GM12878 (cell line): ENCODE data around the gene PRDM16. TPM values are rescaled to one million over a fixed set of nuclear protein-coding genes. Genes with fewer than 3 reads are reported as not detected.

ENCODE experiments used
- ATAC-seq: fragments of 200-7000 bp; cut with Tn5 transposase; 3 replicates; pipeline ENCODE4 v1.9.1; 2020; ENCODE audit warnings: mild to moderate bottlenecking, moderate library complexity
- BruUV-seq: library from RNA; stranded (reverse); fragments of 400-500 nt; replicated peaks from 2 replicates; lab custom pipeline; 2021; lab: Mats Ljungman, UMichigan
- CTCF ChIA-PET: fragments of 300-600 bp; sonication (Branson Sonifier 250); formaldehyde crosslinking; extraction: SDS; loops from one replicate; lab custom pipeline; 2021; ENCODE audit warnings: inconsistent platforms; lab: Yijun Ruan, JAX
- POLR2A ChIA-PET: fragments of 350-600 bp; formaldehyde crosslinking; extraction: SDS; loops from one replicate; lab custom pipeline; 2021; ENCODE audit warnings: inconsistent platforms; lab: Charles Lee
- RAD21 ChIA-PET: fragments of 300-600 bp; sonication (Branson Sonifier 250); formaldehyde crosslinking; loops from one replicate; lab custom pipeline; 2023; ENCODE audit warnings: antibody characterized with exemption; ENCODE audit not compliant: unreplicated experiment; lab: Charles Lee
- SMC1A ChIA-PET: fragments of 300-600 bp; sonication (Branson Sonifier 250); formaldehyde crosslinking; loops from one replicate; lab custom pipeline; 2023; ENCODE audit not compliant: unreplicated experiment, uncharacterized antibody; lab: Charles Lee
- DNase-seq: peaks from one replicate; pipeline ENCODE4 v3.0.0-alpha.2; 2011; ENCODE audit warnings: low read depth, low spot score
- FAIRE-seq: peaks from 3 replicates; lab custom pipeline; 2011; peaks lifted over from hg19 to GRCh38; lab: Jason Lieb, UNC
- H2AFZ ChIP-seq: 2 replicates; pipeline ENCODE4 v1.6.0; 2011; ENCODE audit warnings: low read depth, low read length, control low read depth; ENCODE audit not compliant: control insufficient read depth
- H3K27ac ChIP-seq: 2 replicates; pipeline ENCODE4 v1.5.1; 2011; ENCODE audit warnings: control low read depth; ENCODE audit not compliant: control insufficient read depth, insufficient read depth
- H3K27me3 ChIP-seq, 2 experiments: replicated peaks in 1 of 2; 2 replicates each; pipeline versions ENCODE4 v1.6.0 to v1.6.1; 2011; ENCODE audit warnings: low read length in 1 of 2; ENCODE audit not compliant: control insufficient read depth in 2 of 2, insufficient read depth in 2 of 2
- H3K36me3 ChIP-seq, 2 experiments: 2 replicates each; pipeline ENCODE4 v1.5.1; 2011; ENCODE audit warnings: low read length in 1 of 2; ENCODE audit not compliant: control insufficient read depth in 2 of 2, insufficient read depth in 2 of 2
- H3K4me1 ChIP-seq: 2 replicates; pipeline ENCODE4 v1.6.1; 2011; ENCODE audit warnings: mild to moderate bottlenecking, low read length, moderate library complexity, mixed read lengths; ENCODE audit not compliant: control insufficient read depth, insufficient read depth
- H3K4me2 ChIP-seq: 2 replicates; pipeline ENCODE4 v1.6.0; 2011; ENCODE audit warnings: control low read depth; ENCODE audit not compliant: control insufficient read depth, insufficient read depth
- H3K4me3 ChIP-seq: fragments of 200-600 bp; sonication (generic); 2 replicates; pipeline ENCODE4 v1.5.1; 2016
- H3K79me2 ChIP-seq: 2 replicates; pipeline ENCODE4 v1.6.0; 2011; ENCODE audit warnings: low read length; ENCODE audit not compliant: control insufficient read depth, insufficient read depth
- H3K9ac ChIP-seq: 2 replicates; pipeline ENCODE4 v1.8.0; 2011; ENCODE audit warnings: low read length, control low read depth, mixed read lengths; ENCODE audit not compliant: control insufficient read depth, insufficient read depth
- H3K9me3 ChIP-seq: replicated peaks from 3 replicates; pipeline ENCODE4 v1.5.1; 2011; ENCODE audit warnings: mild to moderate bottlenecking, low read length; ENCODE audit not compliant: control insufficient read depth, insufficient read depth
- H4K20me1 ChIP-seq: 2 replicates; pipeline ENCODE4 v1.6.0; 2011; ENCODE audit not compliant: control insufficient read depth, insufficient read depth
- ETV6 ChIP-seq, 2 experiments: fragments of 450-650 bp in 1 of 2; IDR thresholded peaks in 1 of 2; conservative IDR thresholded peaks in 1 of 2; 2 replicates each; pipeline ENCODE4 v1.6.1; 2014; ENCODE audit warnings: antibody characterized with exemption in 1 of 2, borderline replicate concordance in 1 of 2, low read depth in 1 of 2, mild to moderate bottlenecking in 1 of 2, moderate library complexity in 1 of 2
- KAT2A ChIP-seq: conservative IDR thresholded peaks from 2 replicates; pipeline ENCODE4 v1.6.1; 2011; ENCODE audit warnings: low read depth, low read length; ENCODE audit not compliant: control insufficient read depth
- MEF2A ChIP-seq: IDR thresholded peaks from 2 replicates; pipeline ENCODE4 v1.6.1; 2011; ENCODE audit warnings: low read depth, mild to moderate bottlenecking, low read length, moderate library complexity; ENCODE audit not compliant: insufficient read depth
- MYC ChIP-seq: IDR thresholded peaks from 2 replicates; pipeline ENCODE4 v1.6.1; 2011; ENCODE audit warnings: mild to moderate bottlenecking, low read length, moderate library complexity, inconsistent platforms; ENCODE audit not compliant: insufficient read depth, insufficient replicate concordance, insufficient read length, severe bottlenecking
- PML ChIP-seq: IDR thresholded peaks from 2 replicates; pipeline ENCODE4 v1.6.1; 2012; ENCODE audit warnings: low read length, inconsistent platforms
- SIX5 ChIP-seq: IDR thresholded peaks from 2 replicates; pipeline ENCODE4 v1.6.1; 2011; ENCODE audit warnings: mild to moderate bottlenecking, low read depth, low read length, moderate library complexity; ENCODE audit not compliant: severe bottlenecking
- SMC3 ChIP-seq: IDR thresholded peaks from 2 replicates; pipeline ENCODE4 v1.6.1; 2011; ENCODE audit warnings: low read length, improper control_type of control experiment, borderline replicate concordance
- TCF12 ChIP-seq: IDR thresholded peaks from 2 replicates; pipeline ENCODE4 v1.6.1; 2011; ENCODE audit warnings: low read depth, mild to moderate bottlenecking, low read length
- ZNF24 ChIP-seq: fragments of 450-650 bp; IDR thresholded peaks from 2 replicates; pipeline ENCODE4 v1.6.1; 2017; ENCODE audit warnings: antibody characterized with exemption, mild to moderate bottlenecking
- WGBS: methylation state at CpG from one replicate; pipeline ENCODE4 v1.1.6; 2016; ENCODE audit warnings: low lambda C conversion rate; ENCODE audit not compliant: insufficient replicate concordance, insufficient coverage; ENCODE audit errors: missing lambda C conversion rate; 5-methylcytosine and 5-hydroxymethylcytosine counted together
- in situ Hi-C: fragments of 300-500 bp; cut with MboI; formaldehyde crosslinking; loops from 9 replicates; pipeline ENCODE4 v1.14.3; 2018; ENCODE audit warnings: mixed read lengths
- intact Hi-C: fragments of 100-400 bp; cut with micrococcal nuclease; formaldehyde crosslinking; loops from one replicate; pipeline ENCODE4 v1.14.2; 2022; ENCODE audit not compliant: unreplicated experiment
- polyA plus RNA-seq, 11 experiments: library from polyadenylated mRNA; depleted of rRNA in 4 of 11; unstranded in 6 of 11; stranded (reverse) in 5 of 11; fragments of >200 nt; fragmentation: Nextera tagmentation in 4 of 11; fragmentation: Illumina TruSeq in 1 of 11; extraction: Ambion mirVana in 4 of 11; extraction: Trizol in 1 of 11; gene quantifications; 1 replicate in 1 of 11; 2 replicates in 10 of 11; pipeline versions ENCODE4 v1.2.1 to v1.2.3, GENCODE V29; 2011 to 2016; ENCODE audit warnings: inconsistent platforms in 2 of 11, missing spikeins in 2 of 11, low read depth in 1 of 11
- total RNA-seq, 4 experiments: library from RNA; depleted of rRNA in 3 of 4; stranded (reverse); fragments of >200 nt in 3 of 4; fragmentation: Illumina TruSeq in 1 of 4; extraction: Trizol in 1 of 4; gene quantifications; 2 replicates each; pipeline versions ENCODE4 v1.2.1 to v1.2.3, GENCODE V29; 2013 to 2021
- TF ChIP-seq, protein P1 (sequence below): IDR thresholded peaks from 2 replicates; pipeline ENCODE4 v1.6.1; 2011; ENCODE audit warnings: low read depth, mild to moderate bottlenecking, low read length, moderate library complexity, borderline replicate concordance; ENCODE audit errors: extremely low read depth

PRDM16 gene
- total and polyA plus RNA-seq, 10 of the 15 experiments (the other 5 are each of a cell fraction or from before 2014, with no cell fraction given), result 0.03 TPM; not detected in 9

DNA sequence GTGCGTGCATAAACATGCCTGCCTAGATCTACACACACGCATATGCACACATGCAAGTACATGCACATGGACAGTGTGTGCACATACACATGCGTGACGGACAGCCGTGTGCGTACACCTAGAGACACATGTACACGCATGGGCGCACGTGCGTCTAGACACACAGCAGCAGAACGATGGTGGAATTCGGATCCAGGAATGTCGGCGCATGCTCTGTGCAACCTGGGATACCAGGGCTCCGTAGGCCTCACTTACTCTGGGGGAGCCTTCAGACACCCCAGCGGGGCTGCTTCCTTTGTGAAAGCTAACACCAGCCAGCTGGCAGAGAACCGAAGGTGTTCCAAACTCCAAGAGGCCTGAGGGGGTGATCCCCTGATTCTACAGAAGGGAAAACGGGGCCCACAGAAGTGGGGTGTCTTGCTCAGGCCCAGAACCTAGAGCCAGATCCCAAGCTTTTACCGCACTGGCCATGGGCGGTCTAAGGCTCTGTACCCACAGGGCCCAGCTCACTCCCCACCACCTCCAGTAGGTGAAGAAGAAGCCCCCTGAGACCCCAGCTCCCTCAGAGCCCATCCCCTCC is 358.0 kb downstream of the PRDM16 start:
- no peak for FAIRE-seq
- CTCF ChIA-PET, result interaction anchor here (1.1 kb wide), 1 partner anchor 10 kb away, joined by 3 read pairs; no protein-coding TSS in a partner anchor
- WGBS, result 58% methylated on average over 20 of the region's 20 CpGs

More for the DNA sequence above, 358.0 kb downstream of the PRDM16 start:
- Histone ChIP-seq H3K27ac (no peak overlapping the region), H3K4me3 (no peak overlapping the region), H4K20me1 (no peaks in the 10 kb centered on the region), H3K9me3 (no peaks in the 10 kb centered on the region), H3K27me3 (no peaks in the 10 kb centered on the region; a peak in 1 of 4 replicates), H3K36me3 (no peaks in the 10 kb centered on the region), H3K4me1 (no peaks in the 10 kb centered on the region), H3K9ac (no peak overlapping the region), H3K4me2 (no peak overlapping the region), H2AFZ (no peak overlapping the region), H3K79me2 (no peaks in the 10 kb centered on the region)
- ChIA-PET RAD21 (no interaction called here), SMC1A (no interaction called here)
- intact Hi-C loops, result no loop called here
- no TSS peak for BruUV-seq
- no peak for TF ChIP-seq SIX5
- TF ChIP-seq ETV6 (conservative IDR thresholded peaks at IDR 0.05 in 1 of 2, IDR thresholded peaks at IDR 0.05 in 1 of 2; ENCODE audit: borderline replicate concordance in 1 of 2, low read depth in 1 of 2), result no peak
- no peak for TF ChIP-seq MEF2A
- no peak for TF ChIP-seq KAT2A
- TF ChIP-seq SMC3, result no peak
- TF ChIP-seq, protein P1, sequence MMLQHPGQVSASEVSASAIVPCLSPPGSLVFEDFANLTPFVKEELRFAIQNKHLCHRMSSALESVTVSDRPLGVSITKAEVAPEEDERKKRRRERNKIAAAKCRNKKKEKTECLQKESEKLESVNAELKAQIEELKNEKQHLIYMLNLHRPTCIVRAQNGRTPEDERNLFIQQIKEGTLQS, result no peak
- no peak for TF ChIP-seq TCF12
- TF ChIP-seq ZNF24, result no peak
- no peak for TF ChIP-seq PML
- no peak for TF ChIP-seq MYC
- TF ChIP-seq, all 136 proteins: peak for 0
- ATAC-seq (no peak), DNase-seq (no peak)
- in situ Hi-C loops, result loop anchor here (5.0 to 10.0 kb wide), 2 partner anchors 1015 to 1232 kb away; partner anchors contain the start of genes FAAP20 and PEX10
- POLR2A ChIA-PET, result no interaction called here
